ENCODE measurements around the gene TJP3.
"Not testable (repeated sequence)": the region's sequence is repeated elsewhere in the genome, so short reads cannot be mapped to it uniquely, and the experiment has no call there.

Gene TJP3

DNA sequence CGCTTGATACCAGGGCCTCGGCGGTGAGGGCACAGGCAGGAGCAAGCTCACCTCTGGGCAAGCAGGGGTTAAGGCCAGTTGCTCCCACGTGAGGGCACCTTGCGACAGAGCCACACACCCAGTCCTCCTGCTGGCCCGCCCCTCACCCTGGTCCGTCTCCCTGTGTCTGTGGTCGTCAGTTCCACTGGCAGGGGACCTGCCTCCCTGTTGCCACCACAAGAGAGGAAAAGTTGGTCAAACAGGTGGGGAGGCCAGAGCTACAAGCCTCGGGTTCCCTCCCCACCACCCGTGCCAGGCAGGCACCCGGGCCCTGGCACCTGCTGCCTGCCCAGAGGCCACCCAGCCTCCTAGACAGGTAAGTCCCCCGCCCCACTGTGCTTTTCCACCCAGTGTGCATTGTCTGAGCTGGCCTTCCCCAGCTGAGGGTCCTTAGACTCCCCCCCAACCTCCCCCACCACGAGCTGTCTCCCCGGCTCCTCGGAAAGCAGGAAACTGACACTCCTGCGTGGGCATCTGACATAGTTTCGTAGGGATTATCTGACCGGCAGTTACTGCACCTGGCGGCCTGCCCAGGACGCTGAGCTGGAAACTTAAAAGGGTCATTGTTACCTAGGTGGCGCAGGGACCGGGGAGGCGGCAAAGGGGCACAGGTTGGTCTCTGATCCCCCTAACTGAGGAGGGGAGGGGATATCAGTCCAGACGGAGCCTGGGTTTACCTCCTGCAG is at the start of gene TJP3:
Gene TJP3, plus strand, starts transcription at position 178 of the 725 bp plus-strand sequence. CDS start 20,049 bp downstream, outside the sequence.
- DNase-seq = no peak

GRCh38 chr19:3658870-3659745 is 49.1 kb upstream of the TJP3 start:
- DNase-seq = no peak

GRCh38 chr19:3659746-3660112 is 48.5 kb upstream of the TJP3 start:
- DNase-seq = no peak

GRCh38 chr19:3660493-3661219 is 47.5 kb upstream of the TJP3 start:
- DNase-seq = no peak

- no peak for DNase-seq
These were observed 46.6 kb upstream of the TJP3 start for GRCh38 chr19:3661284-3662238.

DNA sequence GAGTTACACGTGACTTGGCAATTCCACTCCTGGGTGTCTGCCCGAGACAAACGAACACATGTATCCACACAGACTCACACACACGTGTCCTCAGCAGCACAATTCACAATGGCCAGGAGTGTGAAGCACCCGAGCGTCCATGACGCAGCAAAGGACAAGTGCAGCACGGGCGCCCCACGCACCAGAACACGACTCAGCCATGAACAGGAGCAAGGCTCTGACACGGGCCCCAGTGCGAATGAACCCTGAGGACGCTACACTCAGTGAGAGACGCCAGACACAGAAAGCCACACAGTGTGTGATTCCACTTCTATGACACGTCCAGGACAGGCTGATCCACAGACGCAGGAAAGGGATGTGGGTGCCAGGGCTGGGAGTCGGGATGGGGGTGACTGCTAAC is 44.3 kb upstream of the TJP3 start:
- DNase-seq = no peak

DNA sequence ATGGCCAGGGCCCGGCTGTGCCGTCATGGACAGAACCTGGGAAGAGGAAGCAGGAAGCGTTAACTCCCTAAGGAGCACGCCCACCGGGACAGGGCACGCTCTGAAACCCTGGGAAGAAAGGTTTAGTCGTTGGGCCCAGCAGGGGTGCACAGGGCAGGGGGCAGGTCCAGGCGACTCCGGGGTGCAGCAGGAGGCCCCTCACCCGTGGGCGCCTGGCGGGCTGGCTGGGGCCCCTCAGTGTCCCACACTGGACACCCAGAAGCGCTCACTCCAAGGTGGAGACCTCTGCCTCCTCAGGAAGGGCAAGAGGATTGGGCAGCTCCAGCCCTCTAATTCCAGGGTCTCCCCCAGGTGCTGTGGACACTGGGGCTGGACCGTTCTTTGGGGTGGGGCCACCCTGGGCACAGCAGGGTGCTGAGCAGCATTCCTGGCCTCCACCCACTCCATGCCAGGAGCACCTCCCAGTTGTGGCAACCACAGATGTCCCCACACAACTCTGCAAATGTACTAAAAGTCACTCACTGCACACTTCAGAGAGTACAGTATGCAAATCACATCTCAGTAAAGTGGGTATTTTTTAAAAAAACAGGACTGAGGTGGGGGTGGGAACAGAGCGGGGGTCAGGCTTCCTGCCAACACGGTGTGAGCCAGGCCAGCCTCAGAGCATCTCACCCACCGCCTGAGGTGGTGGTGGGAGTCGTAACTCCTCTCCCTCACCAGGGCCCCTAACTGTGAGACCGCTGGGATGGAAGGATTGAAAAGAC is 43.1 kb upstream of the TJP3 start:
- no peak for DNase-seq

DNA sequence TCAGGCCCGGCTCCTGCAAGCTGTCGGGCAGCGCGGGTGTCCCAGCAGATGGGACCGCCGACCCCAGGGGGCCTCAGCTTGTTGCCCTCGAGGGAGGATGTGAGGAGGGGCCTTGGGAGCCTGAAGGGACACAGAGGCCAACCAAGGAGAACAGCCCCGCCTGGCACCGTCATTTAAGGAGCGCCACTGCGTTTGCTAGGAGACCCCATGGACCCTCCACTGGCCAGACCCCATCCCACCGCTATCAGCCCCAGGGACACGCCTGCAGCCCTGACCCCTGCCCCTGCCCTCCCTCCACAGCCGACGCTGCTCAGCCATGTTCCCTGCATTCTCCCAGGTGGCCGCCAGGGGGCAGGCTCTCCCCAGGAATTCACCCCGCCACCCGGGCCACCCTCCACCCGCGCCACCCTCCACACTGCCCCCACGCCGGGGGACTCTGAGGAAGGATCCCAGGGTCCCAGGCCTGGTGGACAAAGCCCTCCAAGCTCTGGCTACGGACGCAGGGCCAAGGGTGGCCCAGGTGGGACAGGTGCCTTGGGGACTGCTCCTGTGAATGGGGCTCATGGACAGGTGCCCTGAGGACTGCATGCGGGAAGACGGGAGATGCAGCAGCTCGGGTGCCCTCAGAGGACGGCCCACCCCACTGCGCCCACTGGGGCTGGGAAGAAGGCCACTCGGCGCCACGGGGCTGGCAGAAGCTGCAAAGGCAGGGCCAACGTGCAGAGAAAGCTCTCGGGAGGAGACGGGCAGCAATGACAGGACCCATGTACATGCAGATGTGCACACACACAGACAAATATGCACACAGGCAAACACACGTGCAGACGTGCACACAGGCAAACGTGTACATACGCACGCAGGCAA is 42.3 kb upstream of the TJP3 start:
- peak; percentile 63 for DNase-seq

- DNase-seq = not testable (repeated sequence)
These were observed 41.7 kb upstream of the TJP3 start for GRCh38 chr19:3666545-3666856.

DNA sequence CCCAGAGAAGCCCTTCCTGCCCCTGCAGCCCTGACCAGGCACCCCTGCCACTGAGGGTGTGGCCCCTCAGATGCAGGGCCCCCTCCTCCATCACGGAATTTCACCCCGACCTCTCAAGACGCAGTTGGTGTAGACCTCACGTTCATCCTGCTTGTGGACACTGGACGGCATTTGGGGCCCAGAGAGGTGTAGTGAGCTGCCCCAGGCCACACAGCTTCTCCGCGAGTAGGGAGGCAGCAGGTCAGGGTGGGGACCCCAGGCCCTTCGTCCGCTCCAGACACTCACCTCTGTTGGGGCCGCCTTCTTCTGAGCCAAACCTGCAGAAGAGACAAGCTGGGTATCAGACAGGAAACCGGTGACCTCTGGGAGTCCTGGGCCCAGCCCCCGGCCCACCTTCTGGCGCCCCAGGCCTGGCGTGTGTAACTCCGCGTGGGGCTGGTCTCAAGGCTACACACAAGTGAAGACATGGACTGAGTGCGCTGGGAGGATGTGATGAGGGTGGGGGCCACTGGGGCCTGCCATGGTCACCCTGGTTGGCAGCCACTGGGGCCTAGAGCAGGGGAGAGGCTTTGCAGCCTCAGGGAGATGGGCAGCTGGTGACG is 41.0 kb upstream of the TJP3 start:
- no peak for DNase-seq

GRCh38 chr19:3667766-3668165 is 40.4 kb upstream of the TJP3 start:
- DNase-seq = no peak

GRCh38 chr19:3668331-3669081 is 39.7 kb upstream of the TJP3 start:
- no peak for DNase-seq

DNA sequence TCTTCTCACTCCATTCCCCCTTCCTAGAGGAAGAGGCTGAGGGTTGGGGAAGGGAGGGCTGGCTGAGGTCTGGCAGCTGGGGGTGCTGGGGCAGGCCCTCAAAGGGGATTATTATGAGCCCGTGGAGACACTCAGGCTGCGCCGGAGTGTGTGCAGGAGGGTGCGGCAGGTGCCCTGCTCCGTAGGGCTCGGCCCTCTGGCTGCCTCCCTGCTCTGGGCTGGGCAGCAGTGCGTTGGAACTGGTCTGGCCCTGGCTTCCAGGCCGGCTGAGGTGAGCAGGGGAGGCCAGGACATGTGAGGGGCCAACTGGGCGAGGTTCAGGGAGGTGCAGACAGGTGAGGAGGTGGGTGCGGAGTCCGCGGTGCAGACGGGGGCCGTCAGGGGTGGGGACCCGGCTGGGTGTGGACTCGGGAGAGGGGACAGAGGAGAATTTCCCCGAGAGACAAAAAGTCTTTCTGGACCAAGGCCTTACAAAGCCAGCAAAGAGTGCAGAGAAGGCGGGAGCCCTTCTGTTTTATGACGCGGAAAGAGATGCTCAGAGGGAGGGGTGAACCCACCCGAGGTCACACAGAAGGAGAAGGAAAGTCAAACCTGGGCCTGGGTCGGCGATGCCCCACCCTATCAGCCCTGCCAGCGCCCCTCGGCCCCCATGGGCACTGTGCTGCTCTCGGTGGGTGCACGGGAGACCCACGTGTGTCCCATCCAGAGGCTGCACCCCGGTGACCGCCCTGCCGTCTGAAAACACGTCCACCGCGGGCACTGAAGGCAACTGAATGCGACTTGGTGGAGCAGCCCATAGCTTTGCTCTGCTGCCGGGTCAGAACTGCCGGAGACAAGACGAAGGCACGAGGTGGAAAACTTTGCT is 38.9 kb upstream of the TJP3 start:
- no peak for DNase-seq

DNA sequence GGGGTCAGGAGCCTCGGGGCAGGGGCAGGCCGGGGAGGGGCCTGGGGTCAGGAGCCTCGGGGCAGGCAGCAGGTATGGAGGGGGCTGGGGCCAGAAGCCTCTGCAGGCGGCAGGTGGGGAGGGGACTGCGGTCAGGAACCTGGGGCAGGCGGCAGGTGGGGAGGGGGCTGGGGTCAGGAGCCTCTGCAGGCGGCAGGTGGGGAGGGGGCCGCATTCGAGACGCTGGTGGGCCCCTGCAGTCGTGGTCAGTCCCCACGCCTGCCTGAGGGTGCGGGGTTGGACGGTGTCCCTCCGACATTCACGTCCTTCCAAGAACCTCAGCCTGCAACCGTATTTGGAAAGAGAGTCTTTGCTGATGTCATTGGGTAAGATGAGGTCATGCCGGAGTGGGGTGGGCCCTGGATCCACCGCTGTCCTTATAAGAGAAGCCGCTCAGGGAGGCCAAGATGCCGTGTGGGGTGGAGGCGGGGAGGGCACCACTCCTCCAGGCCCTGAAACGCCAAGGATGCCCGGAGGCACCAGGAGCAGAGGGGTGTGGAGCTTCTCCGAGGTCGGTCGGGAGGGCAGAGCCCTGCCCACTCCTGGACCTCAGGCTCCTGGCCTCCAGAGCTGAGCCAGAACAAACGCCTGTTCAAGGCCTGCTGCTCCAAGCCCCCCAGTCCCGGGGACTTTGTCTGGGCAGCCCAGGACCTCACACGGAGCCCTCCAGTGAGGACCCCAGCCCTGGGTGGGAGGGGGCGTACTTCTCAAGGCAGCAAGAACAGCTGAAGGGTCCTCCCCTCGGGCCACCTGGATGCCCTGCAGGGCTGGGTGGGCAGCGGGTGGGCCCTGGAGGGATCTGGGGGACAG is 38.0 kb upstream of the TJP3 start:
- DNase-seq = no peak

DNA sequence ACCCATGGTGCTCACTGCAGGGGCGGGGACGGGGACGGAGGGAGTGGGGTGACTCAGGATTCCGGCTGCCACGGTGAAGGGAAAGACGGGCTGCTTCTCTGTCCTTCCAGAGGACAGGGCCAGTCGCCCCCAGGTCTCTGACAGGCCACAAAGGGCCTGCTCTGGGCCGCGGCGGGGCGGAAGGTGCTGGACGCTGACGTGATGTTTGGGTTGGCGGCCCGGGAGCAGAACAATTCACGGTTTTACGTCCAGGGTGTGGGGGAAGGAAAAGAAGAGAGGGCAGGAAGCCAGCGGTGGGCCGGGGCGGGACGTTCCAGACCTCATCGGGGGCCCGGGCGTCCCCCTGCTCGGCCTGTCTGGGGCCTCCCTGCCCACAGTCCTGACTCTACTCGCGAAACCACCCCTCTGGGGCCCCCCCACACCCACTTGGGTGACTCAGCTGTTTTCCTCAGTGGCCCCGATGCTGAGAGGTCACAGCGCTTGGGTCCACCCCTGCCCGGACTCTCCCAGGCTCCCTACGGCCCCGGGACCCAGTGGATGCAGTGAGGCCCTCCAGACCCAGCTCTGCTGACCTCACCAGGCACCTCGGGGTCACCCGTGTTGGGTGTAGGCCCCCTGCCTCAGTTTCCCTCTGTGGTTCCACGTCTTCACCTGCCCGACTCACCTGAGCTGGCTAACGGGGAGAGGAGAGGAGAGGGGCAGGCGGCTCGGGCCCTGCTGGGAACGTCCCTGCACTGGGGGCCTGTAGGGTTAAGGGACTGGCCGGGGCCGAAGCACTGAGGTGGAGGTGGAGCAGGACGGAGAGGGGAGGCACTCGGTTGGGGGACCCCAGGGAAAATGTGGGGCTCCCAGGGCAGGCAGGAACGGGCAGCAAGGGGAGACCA is 37.1 kb upstream of the TJP3 start:
- DNase-seq = no peak

Measured in activated effector memory CD4-positive, alpha-beta T cell treated with Interleukin-2 at 50 U/mL for 16 hours (primary cell).